Spinal cord (tissue), 10 donors: ENCODE measurements around the gene CFAP58. TPM values are rescaled to one million over a fixed set of nuclear protein-coding genes. Genes with fewer than 3 reads are reported as not detected.

Experiments used
- DNase-seq, 6 donors: peaks; one replicate each; pipeline versions ENCODE4 v3.0.0 to v3.0.0-alpha.2; 2013 to 2015; ENCODE audit warnings: low spot score in 6 of 6, low read depth in 4 of 6
- H3K27ac ChIP-seq: one replicate; pipeline ENCODE4 v1.5.1; 2013; ENCODE audit warnings: low read depth, low read length, control low read depth
- H3K27me3 ChIP-seq: one replicate; pipeline ENCODE4 v1.6.1; 2013; ENCODE audit warnings: low read length; ENCODE audit not compliant: control insufficient read depth, insufficient read depth
- H3K36me3 ChIP-seq: one replicate; pipeline ENCODE4 v1.6.1; 2013; ENCODE audit warnings: low read length; ENCODE audit not compliant: control insufficient read depth, insufficient read depth
- H3K4me1 ChIP-seq: one replicate; pipeline ENCODE4 v1.6.1; 2013; ENCODE audit warnings: low read length; ENCODE audit not compliant: control insufficient read depth, insufficient read depth
- H3K4me3 ChIP-seq: one replicate; pipeline ENCODE4 v1.5.1; 2013; ENCODE audit warnings: low read depth, low read length, control low read depth
- H3K9me3 ChIP-seq: one replicate; pipeline ENCODE4 v1.6.1; 2013; ENCODE audit warnings: low read length; ENCODE audit not compliant: control insufficient read depth, insufficient read depth
- WGBS: methylation state at CpG from one replicate; pipeline ENCODE4 v1.1.5; 2013; ENCODE audit warnings: missing lambda C conversion rate; ENCODE audit not compliant: insufficient coverage; 5-methylcytosine and 5-hydroxymethylcytosine counted together
- polyA plus RNA-seq, 2 donors: library from polyadenylated mRNA; unstranded; fragments of 120-200 nt; gene quantifications; one replicate each; pipeline ENCODE4 v1.2.1, GENCODE V29; 2013; ENCODE audit not compliant: insufficient read length in 2 of 2
- total RNA-seq, 2 donors: library from RNA; depleted of rRNA in 1 of 2; stranded (reverse); fragments of 120-200 nt in 1 of 2; fragments of >200 nt in 1 of 2; gene quantifications; one replicate each; pipeline versions ENCODE4 v1.2.3 to v1.2.4, GENCODE V29; 2013 to 2014
- donor health status: healthy.

Gene CFAP58
- total and polyA plus RNA-seq, 4 donors, result 0.74 to 2.3 (median 1.0) TPM

- H3K4me3 ChIP-seq, result peak overlapping the region; percentile 9
- WGBS, result 35% methylated on average over 14 of the region's 20 CpGs
- H3K36me3 ChIP-seq, result peaks cover 4% of the 10 kb centered on the region
- H3K27ac ChIP-seq, result peak overlapping the region; percentile 95
- H3K27me3 ChIP-seq, result no peaks in the 10 kb centered on the region
- H3K4me1 ChIP-seq, result peaks cover 78% of the 10 kb centered on the region
- DNase-seq, result peak in 2 of 6 donors; percentile 79 to 88
- no peaks in the 10 kb centered on the region for H3K9me3 ChIP-seq
These were observed 25.6 kb upstream of the CFAP58 start for GRCh38 chr10:104327745-104328645.

- H3K27ac ChIP-seq, result peak overlapping the region; percentile 95
- H3K9me3 ChIP-seq, result no peaks in the 10 kb centered on the region
- peak overlapping the region; percentile 2 for H3K4me3 ChIP-seq
- WGBS, result no CpG with 5 or more reads among the region's 3 CpGs
- peaks cover 75% of the 10 kb centered on the region for H3K4me1 ChIP-seq
- H3K36me3 ChIP-seq, result peaks cover 4% of the 10 kb centered on the region
- no peak for DNase-seq
- no peaks in the 10 kb centered on the region for H3K27me3 ChIP-seq
These were observed 25.1 kb upstream of the CFAP58 start for GRCh38 chr10:104328646-104328895.

GRCh38 chr10:104328896-104329710, 24.5 kb upstream of the CFAP58 start:
- peaks cover 4% of the 10 kb centered on the region for H3K36me3 ChIP-seq
- 48% methylated on average over 8 of the region's 15 CpGs for WGBS
- H3K27ac ChIP-seq, result peak overlapping the region; percentile 95
- H3K4me1 ChIP-seq, result peaks cover 75% of the 10 kb centered on the region
- no peaks in the 10 kb centered on the region for H3K27me3 ChIP-seq
- DNase-seq, result peak in 2 of 6 donors; percentile 89 to 90
- peak overlapping the region; percentile 2 for H3K4me3 ChIP-seq
- H3K9me3 ChIP-seq, result no peaks in the 10 kb centered on the region

GRCh38 chr10:104329735-104330134, 23.9 kb upstream of the CFAP58 start:
- H3K4me3 ChIP-seq, result no peak overlapping the region
- peaks cover 4% of the 10 kb centered on the region for H3K36me3 ChIP-seq
- WGBS, result 67% methylated on average over 1 of the region's 3 CpGs
- peaks cover 70% of the 10 kb centered on the region for H3K4me1 ChIP-seq
- no peak for DNase-seq
- peak overlapping the region; percentile 95 for H3K27ac ChIP-seq
- H3K9me3 ChIP-seq, result no peaks in the 10 kb centered on the region
- H3K27me3 ChIP-seq, result no peaks in the 10 kb centered on the region

GRCh38 chr10:104330168-104331110, 23.2 kb upstream of the CFAP58 start:
- Histone ChIP-seq H3K4me3 (no peak overlapping the region), H3K4me1 (peaks cover 67% of the 10 kb centered on the region), H3K27me3 (no peaks in the 10 kb centered on the region), H3K9me3 (no peaks in the 10 kb centered on the region), H3K27ac (peak overlapping the region; percentile 95), H3K36me3 (peaks cover 4% of the 10 kb centered on the region)
- peak in 1 of 6 donors; percentile 76 for DNase-seq
- WGBS, result 44% methylated on average over 5 of the region's 8 CpGs

- Histone ChIP-seq H3K27me3 (no peaks in the 10 kb centered on the region), H3K4me1 (peaks cover 59% of the 10 kb centered on the region), H3K27ac (peak overlapping the region; percentile 95), H3K4me3 (no peak overlapping the region), H3K9me3 (no peaks in the 10 kb centered on the region), H3K36me3 (no peaks in the 10 kb centered on the region)
- 25% methylated on average over 9 of the region's 9 CpGs for WGBS
- DNase-seq, result peak in 2 of 6 donors; percentile 52 to 84
These were observed 22.3 kb upstream of the CFAP58 start for GRCh38 chr10:104331208-104331838.

GRCh38 chr10:104332243-104333031, 21.2 kb upstream of the CFAP58 start:
- WGBS, result 92% methylated on average over 3 of the region's 11 CpGs
- DNase-seq, result no peak
- Histone ChIP-seq H3K27ac (peak overlapping the region; percentile 95), H3K36me3 (no peaks in the 10 kb centered on the region), H3K9me3 (no peaks in the 10 kb centered on the region), H3K4me3 (no peak overlapping the region), H3K27me3 (no peaks in the 10 kb centered on the region), H3K4me1 (peaks cover 49% of the 10 kb centered on the region)

GRCh38 chr10:104333032-104333727, 20.5 kb upstream of the CFAP58 start:
- DNase-seq, result peak in 1 of 6 donors; percentile 69
- 67% methylated on average over 5 of the region's 13 CpGs for WGBS
- H3K9me3 ChIP-seq, result no peaks in the 10 kb centered on the region
- no peaks in the 10 kb centered on the region for H3K36me3 ChIP-seq
- peak overlapping the region; percentile 95 for H3K27ac ChIP-seq
- peaks cover 45% of the 10 kb centered on the region for H3K4me1 ChIP-seq
- H3K4me3 ChIP-seq, result no peak overlapping the region
- no peaks in the 10 kb centered on the region for H3K27me3 ChIP-seq
